GM12864 (cell line): ENCODE data around the gene CCT4.

ENCODE experiments used
- DNase-seq: peaks from one replicate; pipeline ENCODE4 v3.0.0-alpha.2; 2011; ENCODE audit warnings: low read depth
- H3K4me3 ChIP-seq: 2 replicates; pipeline ENCODE4 v1.5.1; 2011; ENCODE audit warnings: mild to moderate bottlenecking, low read depth, low read length, control low read depth
- TF ChIP-seq, protein P1 (sequence below): IDR thresholded peaks from 2 replicates; pipeline ENCODE4 v1.5.1; 2011; ENCODE audit warnings: low read depth, mild to moderate bottlenecking, moderate library complexity, low read length, control low read depth, inconsistent platforms; ENCODE audit errors: missing control alignments

The CCT4 gene

DNA sequence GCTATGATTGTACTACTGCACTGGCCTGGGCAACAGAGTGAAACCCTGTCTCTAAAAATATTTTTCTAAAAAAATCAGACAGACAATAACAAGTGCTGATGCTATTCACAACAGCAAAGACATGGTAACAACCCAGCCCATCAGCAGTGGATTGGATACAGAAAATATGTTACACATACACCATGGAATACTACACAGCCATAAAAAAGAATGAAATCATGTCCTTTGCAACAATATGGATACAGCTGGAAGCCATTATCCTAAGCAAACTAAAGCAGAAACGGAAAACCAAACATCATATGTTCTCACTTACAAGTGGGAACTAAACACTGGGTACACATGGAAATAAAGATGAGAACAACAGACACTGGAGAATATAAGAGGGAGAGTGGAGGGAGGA lies 54.5 kb downstream of the CCT4 start:
- TF ChIP-seq, protein P1, sequence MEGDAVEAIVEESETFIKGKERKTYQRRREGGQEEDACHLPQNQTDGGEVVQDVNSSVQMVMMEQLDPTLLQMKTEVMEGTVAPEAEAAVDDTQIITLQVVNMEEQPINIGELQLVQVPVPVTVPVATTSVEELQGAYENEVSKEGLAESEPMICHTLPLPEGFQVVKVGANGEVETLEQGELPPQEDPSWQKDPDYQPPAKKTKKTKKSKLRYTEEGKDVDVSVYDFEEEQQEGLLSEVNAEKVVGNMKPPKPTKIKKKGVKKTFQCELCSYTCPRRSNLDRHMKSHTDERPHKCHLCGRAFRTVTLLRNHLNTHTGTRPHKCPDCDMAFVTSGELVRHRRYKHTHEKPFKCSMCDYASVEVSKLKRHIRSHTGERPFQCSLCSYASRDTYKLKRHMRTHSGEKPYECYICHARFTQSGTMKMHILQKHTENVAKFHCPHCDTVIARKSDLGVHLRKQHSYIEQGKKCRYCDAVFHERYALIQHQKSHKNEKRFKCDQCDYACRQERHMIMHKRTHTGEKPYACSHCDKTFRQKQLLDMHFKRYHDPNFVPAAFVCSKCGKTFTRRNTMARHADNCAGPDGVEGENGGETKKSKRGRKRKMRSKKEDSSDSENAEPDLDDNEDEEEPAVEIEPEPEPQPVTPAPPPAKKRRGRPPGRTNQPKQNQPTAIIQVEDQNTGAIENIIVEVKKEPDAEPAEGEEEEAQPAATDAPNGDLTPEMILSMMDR: no peak

DNA sequence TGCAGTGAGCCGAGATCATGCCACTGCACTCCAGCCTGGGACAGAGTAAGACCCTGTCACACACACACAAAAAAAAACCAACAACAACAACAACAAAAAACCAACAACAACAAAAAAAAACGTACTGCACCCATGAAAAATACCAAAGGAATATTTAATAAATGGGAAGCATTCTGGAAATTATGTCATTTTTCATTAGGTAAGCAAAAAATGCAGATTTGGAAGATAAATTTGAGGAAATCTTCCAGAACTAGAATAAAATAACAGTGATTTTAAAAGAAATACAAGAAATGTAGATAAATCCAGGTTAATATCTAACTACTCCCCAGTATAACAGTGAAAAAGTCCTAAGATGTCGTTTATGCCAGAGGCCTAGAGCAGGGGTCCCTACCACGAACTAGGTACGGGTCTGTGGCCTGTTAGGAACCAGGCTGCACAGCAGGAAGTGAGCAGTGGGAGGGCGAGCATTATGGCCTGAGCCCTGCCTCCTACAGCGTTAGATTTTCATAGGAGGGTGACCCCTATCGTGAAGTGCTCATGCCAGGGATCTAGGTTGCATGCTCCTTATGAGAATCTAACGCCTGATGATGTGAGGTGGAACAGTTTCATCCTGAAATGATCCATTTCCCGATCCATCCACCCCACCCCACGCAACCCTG lies 56.1 kb downstream of the CCT4 start:
- no peak overlapping the region for H3K4me3 ChIP-seq
- DNase-seq: no peak
- TF ChIP-seq, protein P1: no peak

More for the DNA sequence above, 54.5 kb downstream of the CCT4 start:
- no peak for DNase-seq
- H3K4me3 ChIP-seq: no peak overlapping the region

DNA sequence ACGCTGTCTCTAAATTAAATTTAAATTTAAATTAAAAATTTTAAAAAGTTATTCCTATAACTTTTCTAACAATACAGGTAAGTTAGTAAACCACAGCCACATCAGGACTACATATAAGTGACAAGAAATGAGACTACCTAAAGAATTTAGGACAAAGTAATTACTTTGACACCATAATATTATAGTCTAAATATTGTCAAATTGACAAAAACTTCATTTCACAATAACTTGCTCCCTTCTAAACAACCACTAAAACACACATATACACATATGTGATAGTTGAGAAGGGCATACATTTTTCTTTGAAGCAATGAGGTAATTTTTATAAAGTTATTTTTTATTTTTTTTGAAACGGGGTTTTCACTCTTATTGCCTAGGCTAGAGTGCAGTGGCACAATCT lies 66.2 kb downstream of the CCT4 start:
- no peak for DNase-seq
- no peak overlapping the region for H3K4me3 ChIP-seq
- TF ChIP-seq, protein P1: no peak
